GM12892 (cell line): Measurements from ENCODE around the gene DDX54.

Source experiments
- POLR2A ChIP-seq: IDR thresholded peaks from 2 replicates; pipeline ENCODE4 v1.6.1; 2011; ENCODE audit warnings: low read depth, low read length, control low read depth
- TAF1 ChIP-seq: IDR thresholded peaks from 2 replicates; pipeline ENCODE4 v1.6.1; 2011; ENCODE audit warnings: low read depth, mild to moderate bottlenecking, control low read depth, low read length, borderline replicate concordance

DNA sequence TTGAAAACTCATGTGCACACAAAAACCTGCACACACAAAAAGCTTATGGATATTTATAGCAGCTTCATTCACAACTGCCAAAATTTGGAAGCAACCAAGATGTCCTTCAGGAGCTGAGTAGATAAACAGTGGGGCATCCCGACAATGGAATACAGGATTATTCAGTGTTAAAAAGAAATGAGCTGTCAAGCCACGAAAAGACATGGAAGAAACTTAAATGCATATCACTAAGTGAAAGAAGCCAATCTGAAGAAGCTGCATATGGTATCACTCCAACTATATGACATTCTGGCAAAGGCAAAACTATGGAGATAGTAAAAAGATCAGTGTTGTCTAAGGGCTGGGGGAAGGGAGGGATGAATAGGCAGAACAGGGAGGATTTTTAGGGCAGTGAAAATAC, 30.7 kb upstream of the DDX54 start:
- TF ChIP-seq POLR2A (no peak), TAF1 (no peak)
